NCI-H1694 treated with DMSO at 0.1 percent for 48 hours (cell line): ENCODE results near the gene IQCH.

Source experiments
- DNase-seq: peaks from one replicate; lab custom pipeline; 2025; lab: John Stamatoyannopoulos, UW

The IQCH gene

GRCh38 chr15:67300266-67301025 lies 45.9 kb downstream of the IQCH start:
- no peak for DNase-seq

- DNase-seq = peak; percentile 16
Observed at GRCh38 chr15:67303490-67304363, 49.1 kb downstream of the IQCH start.

- DNase-seq = no peak
Observed at GRCh38 chr15:67304778-67305177, 50.2 kb downstream of the IQCH start.

GRCh38 chr15:67305506-67305905 lies 50.9 kb downstream of the IQCH start:
- no peak for DNase-seq

GRCh38 chr15:67307156-67307555 lies 52.6 kb downstream of the IQCH start:
- no peak for DNase-seq

GRCh38 chr15:67307889-67308597 lies 53.5 kb downstream of the IQCH start:
- no peak for DNase-seq

- DNase-seq = no peak
Observed at GRCh38 chr15:67311731-67312130, 57.1 kb downstream of the IQCH start.

- DNase-seq = no peak
Observed at GRCh38 chr15:67319961-67320360, 65.4 kb downstream of the IQCH start.

GRCh38 chr15:67321352-67321751 lies 66.8 kb downstream of the IQCH start:
- no peak for DNase-seq

- no peak for DNase-seq
Observed at GRCh38 chr15:67322481-67322880, 67.9 kb downstream of the IQCH start.

GRCh38 chr15:67327312-67327711 lies 72.7 kb downstream of the IQCH start:
- DNase-seq = no peak

- no peak for DNase-seq
Observed at GRCh38 chr15:67327737-67328136, 73.2 kb downstream of the IQCH start.

- no peak for DNase-seq
Observed at GRCh38 chr15:67329984-67330733, 75.6 kb downstream of the IQCH start.

- no peak for DNase-seq
Observed at GRCh38 chr15:67331676-67332075, 77.1 kb downstream of the IQCH start.

GRCh38 chr15:67335026-67335425 lies 80.4 kb downstream of the IQCH start:
- DNase-seq = no peak

GRCh38 chr15:67335534-67336222 lies 81.1 kb downstream of the IQCH start:
- DNase-seq = no peak

- DNase-seq = no peak
Observed at GRCh38 chr15:67340630-67341029, 86.0 kb downstream of the IQCH start.

GRCh38 chr15:67341539-67341938 lies 87.0 kb downstream of the IQCH start:
- DNase-seq = no peak

- DNase-seq = no peak
Observed at GRCh38 chr15:67343206-67343605, 88.6 kb downstream of the IQCH start.

- no peak for DNase-seq
Observed at GRCh38 chr15:67349634-67350033, 95.0 kb downstream of the IQCH start.

- DNase-seq = no peak
Observed at GRCh38 chr15:67350042-67350441, 95.5 kb downstream of the IQCH start.
